CD4-positive, alpha-beta T cell treated with Interferon alpha-2 for 1 hour (primary cell): ENCODE results near the gene PLEKHG4B.
"Not testable (repeated sequence)": the region's sequence is repeated elsewhere in the genome, so short reads cannot be mapped to it uniquely, and the experiment has no call there.

Experiments used
- DNase-seq, 2 donors: peaks; one replicate each; pipeline ENCODE4 v3.0.0-alpha.2; 2020 to 2022

PLEKHG4B gene

GRCh38 chr5:91556-92263 lies at the start of gene PLEKHG4B:
Gene PLEKHG4B (plus strand): TSS chr5:92168. CDS start chr5:92232, 64 bp downstream.
- no peak for DNase-seq

GRCh38 chr5:42250-42649 lies 49.7 kb upstream of the PLEKHG4B start:
- DNase-seq, result no peak

GRCh38 chr5:48192-48591 lies 43.8 kb upstream of the PLEKHG4B start:
- DNase-seq, result no peak

GRCh38 chr5:49530-49929 lies 42.4 kb upstream of the PLEKHG4B start:
- not testable (repeated sequence) for DNase-seq

- DNase-seq, result no peak
Observed at GRCh38 chr5:49953-50544, 41.9 kb upstream of the PLEKHG4B start.

- no peak for DNase-seq
Observed at GRCh38 chr5:50724-51499, 41.1 kb upstream of the PLEKHG4B start.

- DNase-seq, result no peak
Observed at GRCh38 chr5:51500-51823, 40.5 kb upstream of the PLEKHG4B start.

GRCh38 chr5:53381-54174 lies 38.4 kb upstream of the PLEKHG4B start:
- DNase-seq, result peak in 1 of 2 donors; percentile 9

GRCh38 chr5:54175-54730 lies 37.7 kb upstream of the PLEKHG4B start:
- no peak for DNase-seq

GRCh38 chr5:54876-55569 lies 36.9 kb upstream of the PLEKHG4B start:
- no peak for DNase-seq

GRCh38 chr5:56561-57290 lies 35.2 kb upstream of the PLEKHG4B start:
- DNase-seq, result no peak

GRCh38 chr5:60250-60649 lies 31.7 kb upstream of the PLEKHG4B start:
- not testable (repeated sequence) for DNase-seq

GRCh38 chr5:70440-70839 lies 21.5 kb upstream of the PLEKHG4B start:
- no peak for DNase-seq

GRCh38 chr5:72316-73180 lies 19.4 kb upstream of the PLEKHG4B start:
- DNase-seq, result not testable (repeated sequence)

- DNase-seq, result not testable (repeated sequence)
Observed at GRCh38 chr5:73181-73447, 18.9 kb upstream of the PLEKHG4B start.

GRCh38 chr5:73768-74502 lies 18.0 kb upstream of the PLEKHG4B start:
- no peak for DNase-seq

- DNase-seq, result no peak
Observed at GRCh38 chr5:74503-75109, 17.4 kb upstream of the PLEKHG4B start.

- DNase-seq, result no peak
Observed at GRCh38 chr5:75331-76320, 16.3 kb upstream of the PLEKHG4B start.
